Fibroblast of lung (primary cell): ENCODE data around the gene RAB40AL.

Source experiments
- EZH2 ChIP-seq: IDR thresholded peaks from 2 replicates; pipeline ENCODE4 v1.5.1; 2012; ENCODE audit warnings: low read length, control low read depth, mild to moderate bottlenecking; ENCODE audit errors: missing control alignments
- TF ChIP-seq, protein P1 (sequence below), 2 donors: IDR thresholded peaks in 1 of 2; conservative IDR thresholded peaks in 1 of 2; 1 replicate in 1 of 2; 2 replicates in 1 of 2; pipeline ENCODE4 v1.5.1; 2011 to 2012; ENCODE audit warnings: low read length in 2 of 2, control low read depth in 1 of 2, inconsistent platforms in 1 of 2, low read depth in 1 of 2, mild to moderate bottlenecking in 1 of 2

DNA sequence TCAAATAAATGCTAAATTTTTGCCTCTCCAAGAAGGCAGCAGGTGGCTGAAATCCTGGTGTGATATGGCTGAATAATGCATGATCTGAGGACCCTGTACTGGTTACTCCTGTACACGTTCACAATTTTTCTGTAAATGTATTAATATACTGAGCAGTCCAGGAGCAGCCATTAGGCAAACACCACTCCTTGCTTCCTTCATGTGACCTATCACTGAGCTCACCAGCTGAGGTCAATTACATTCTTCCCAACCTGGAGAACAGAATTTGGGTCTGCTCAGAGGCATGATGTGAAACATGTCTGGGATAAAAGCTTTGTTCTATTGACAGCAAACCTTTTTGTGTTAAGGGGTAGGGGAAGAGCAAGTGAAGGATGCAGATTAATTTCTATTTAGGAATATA, 26.9 kb downstream of the RAB40AL start:
- TF ChIP-seq, protein P1, sequence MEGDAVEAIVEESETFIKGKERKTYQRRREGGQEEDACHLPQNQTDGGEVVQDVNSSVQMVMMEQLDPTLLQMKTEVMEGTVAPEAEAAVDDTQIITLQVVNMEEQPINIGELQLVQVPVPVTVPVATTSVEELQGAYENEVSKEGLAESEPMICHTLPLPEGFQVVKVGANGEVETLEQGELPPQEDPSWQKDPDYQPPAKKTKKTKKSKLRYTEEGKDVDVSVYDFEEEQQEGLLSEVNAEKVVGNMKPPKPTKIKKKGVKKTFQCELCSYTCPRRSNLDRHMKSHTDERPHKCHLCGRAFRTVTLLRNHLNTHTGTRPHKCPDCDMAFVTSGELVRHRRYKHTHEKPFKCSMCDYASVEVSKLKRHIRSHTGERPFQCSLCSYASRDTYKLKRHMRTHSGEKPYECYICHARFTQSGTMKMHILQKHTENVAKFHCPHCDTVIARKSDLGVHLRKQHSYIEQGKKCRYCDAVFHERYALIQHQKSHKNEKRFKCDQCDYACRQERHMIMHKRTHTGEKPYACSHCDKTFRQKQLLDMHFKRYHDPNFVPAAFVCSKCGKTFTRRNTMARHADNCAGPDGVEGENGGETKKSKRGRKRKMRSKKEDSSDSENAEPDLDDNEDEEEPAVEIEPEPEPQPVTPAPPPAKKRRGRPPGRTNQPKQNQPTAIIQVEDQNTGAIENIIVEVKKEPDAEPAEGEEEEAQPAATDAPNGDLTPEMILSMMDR (conservative IDR thresholded peaks at IDR 0.05 in 1 of 2, IDR thresholded peaks at IDR 0.05 in 1 of 2; ENCODE audit: low read depth in 1 of 2, low read length in 2 of 2): no peak
- TF ChIP-seq EZH2: no peak
